ENCODE measurements around the gene NBEAL2. TPM values are rescaled to one million over a fixed set of nuclear protein-coding genes. Genes with fewer than 3 reads are reported as not detected.

The NBEAL2 gene
- total RNA-seq, 4 donors from 2014 or later: 12.3 to 23.2 (median 20.4) TPM

- peaks cover 0 to 14% (median 0%) of the 10 kb centered on the region in 3 donors for H3K4me1 ChIP-seq
- TF ChIP-seq POLR2AphosphoS5 (IDR thresholded peaks at IDR 0.05): no peak
- TF ChIP-seq POLR2A (IDR thresholded peaks at IDR 0.05): no peak
- no peak for TF ChIP-seq EP300 (IDR thresholded peaks at IDR 0.05)
- TF ChIP-seq, protein P1, sequence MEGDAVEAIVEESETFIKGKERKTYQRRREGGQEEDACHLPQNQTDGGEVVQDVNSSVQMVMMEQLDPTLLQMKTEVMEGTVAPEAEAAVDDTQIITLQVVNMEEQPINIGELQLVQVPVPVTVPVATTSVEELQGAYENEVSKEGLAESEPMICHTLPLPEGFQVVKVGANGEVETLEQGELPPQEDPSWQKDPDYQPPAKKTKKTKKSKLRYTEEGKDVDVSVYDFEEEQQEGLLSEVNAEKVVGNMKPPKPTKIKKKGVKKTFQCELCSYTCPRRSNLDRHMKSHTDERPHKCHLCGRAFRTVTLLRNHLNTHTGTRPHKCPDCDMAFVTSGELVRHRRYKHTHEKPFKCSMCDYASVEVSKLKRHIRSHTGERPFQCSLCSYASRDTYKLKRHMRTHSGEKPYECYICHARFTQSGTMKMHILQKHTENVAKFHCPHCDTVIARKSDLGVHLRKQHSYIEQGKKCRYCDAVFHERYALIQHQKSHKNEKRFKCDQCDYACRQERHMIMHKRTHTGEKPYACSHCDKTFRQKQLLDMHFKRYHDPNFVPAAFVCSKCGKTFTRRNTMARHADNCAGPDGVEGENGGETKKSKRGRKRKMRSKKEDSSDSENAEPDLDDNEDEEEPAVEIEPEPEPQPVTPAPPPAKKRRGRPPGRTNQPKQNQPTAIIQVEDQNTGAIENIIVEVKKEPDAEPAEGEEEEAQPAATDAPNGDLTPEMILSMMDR (IDR thresholded peaks at IDR 0.05): no peak
- peaks cover 0 to 79% of the 10 kb centered on the region in 2 donors for H3K36me3 ChIP-seq
- no peak overlapping the region for H3K4me3 ChIP-seq
- H3K27ac ChIP-seq: no peak overlapping the region
- WGBS, 2 donors (ENCODE audit: low coverage in 1 of 2): 50% methylated on average over 1 of the region's 7 CpGs; no CpG with 5 or more reads in 1 of the 2 donors
- no peaks in the 10 kb centered on the region for H3K9me3 ChIP-seq
- ATAC-seq: no peak
- no peaks in the 10 kb centered on the region for H3K27me3 ChIP-seq
Observed at GRCh38 chr3:46993986-46994385, 14.5 kb downstream of the NBEAL2 start.

- H3K36me3 ChIP-seq: peaks cover 0 to 79% of the 10 kb centered on the region in 2 donors
- peaks cover 0 to 8% (median 0%) of the 10 kb centered on the region in 3 donors for H3K4me1 ChIP-seq
- no peak overlapping the region for H3K27ac ChIP-seq
- no peak overlapping the region for H3K4me3 ChIP-seq
- TF ChIP-seq EP300 (IDR thresholded peaks at IDR 0.05) (no peak), POLR2AphosphoS5 (IDR thresholded peaks at IDR 0.05) (no peak), POLR2A (IDR thresholded peaks at IDR 0.05) (no peak)
- TF ChIP-seq, protein P1 (IDR thresholded peaks at IDR 0.05): no peak
- no peaks in the 10 kb centered on the region for H3K9me3 ChIP-seq
- 92 to 100% methylated on average over 1 to 2 of the region's 29 CpGs for WGBS, 2 donors (ENCODE audit: low coverage in 1 of 2)
- ATAC-seq: no peak
- no peaks in the 10 kb centered on the region for H3K27me3 ChIP-seq
Observed at GRCh38 chr3:46994801-46995731, 15.6 kb downstream of the NBEAL2 start.

- Histone ChIP-seq H3K27ac (no peak overlapping the region), H3K4me3 (no peak overlapping the region), H3K4me1 (peaks cover 0 to 8% (median 0%) of the 10 kb centered on the region in 3 donors), H3K9me3 (no peaks in the 10 kb centered on the region), H3K27me3 (no peaks in the 10 kb centered on the region), H3K36me3 (peaks cover 0 to 82% of the 10 kb centered on the region in 2 donors)
- ATAC-seq: no peak
- no peak for TF ChIP-seq EP300 (IDR thresholded peaks at IDR 0.05)
- 100% methylated on average over 1 of the region's 22 CpGs; no CpG with 5 or more reads in 1 of the 2 donors for WGBS, 2 donors (ENCODE audit: low coverage in 1 of 2)
Observed at GRCh38 chr3:46995901-46996562, 16.6 kb downstream of the NBEAL2 start.

- 90% methylated on average over 2 of the region's 12 CpGs; no CpG with 5 or more reads in 1 of the 2 donors for WGBS, 2 donors (ENCODE audit: low coverage in 1 of 2)
- no peak for TF ChIP-seq POLR2AphosphoS5 (IDR thresholded peaks at IDR 0.05)
- TF ChIP-seq, protein P1 (IDR thresholded peaks at IDR 0.05): no peak
- TF ChIP-seq POLR2A (IDR thresholded peaks at IDR 0.05): no peak
- TF ChIP-seq EP300 (IDR thresholded peaks at IDR 0.05): no peak
Observed at GRCh38 chr3:46996689-46997452, 17.4 kb downstream of the NBEAL2 start.

More at GRCh38 chr3:46996689-46997452, 17.4 kb downstream of the NBEAL2 start:
- Histone ChIP-seq H3K4me3 (no peak overlapping the region), H3K4me1 (peaks cover 0 to 8% (median 0%) of the 10 kb centered on the region in 3 donors), H3K36me3 (peaks cover 0 to 82% of the 10 kb centered on the region in 2 donors), H3K27ac (no peak overlapping the region), H3K9me3 (no peaks in the 10 kb centered on the region), H3K27me3 (no peaks in the 10 kb centered on the region)
- ATAC-seq: no peak
